NCI-H1105 (cell line): Measurements from ENCODE around the gene CCDC150.
"Not testable (repeated sequence)": the region's sequence is repeated elsewhere in the genome, so short reads cannot be mapped to it uniquely, and the experiment has no call there.

ENCODE experiments used
- DNase-seq: peaks from one replicate; lab custom pipeline; 2025; lab: John Stamatoyannopoulos, UW

CCDC150 gene

DNA sequence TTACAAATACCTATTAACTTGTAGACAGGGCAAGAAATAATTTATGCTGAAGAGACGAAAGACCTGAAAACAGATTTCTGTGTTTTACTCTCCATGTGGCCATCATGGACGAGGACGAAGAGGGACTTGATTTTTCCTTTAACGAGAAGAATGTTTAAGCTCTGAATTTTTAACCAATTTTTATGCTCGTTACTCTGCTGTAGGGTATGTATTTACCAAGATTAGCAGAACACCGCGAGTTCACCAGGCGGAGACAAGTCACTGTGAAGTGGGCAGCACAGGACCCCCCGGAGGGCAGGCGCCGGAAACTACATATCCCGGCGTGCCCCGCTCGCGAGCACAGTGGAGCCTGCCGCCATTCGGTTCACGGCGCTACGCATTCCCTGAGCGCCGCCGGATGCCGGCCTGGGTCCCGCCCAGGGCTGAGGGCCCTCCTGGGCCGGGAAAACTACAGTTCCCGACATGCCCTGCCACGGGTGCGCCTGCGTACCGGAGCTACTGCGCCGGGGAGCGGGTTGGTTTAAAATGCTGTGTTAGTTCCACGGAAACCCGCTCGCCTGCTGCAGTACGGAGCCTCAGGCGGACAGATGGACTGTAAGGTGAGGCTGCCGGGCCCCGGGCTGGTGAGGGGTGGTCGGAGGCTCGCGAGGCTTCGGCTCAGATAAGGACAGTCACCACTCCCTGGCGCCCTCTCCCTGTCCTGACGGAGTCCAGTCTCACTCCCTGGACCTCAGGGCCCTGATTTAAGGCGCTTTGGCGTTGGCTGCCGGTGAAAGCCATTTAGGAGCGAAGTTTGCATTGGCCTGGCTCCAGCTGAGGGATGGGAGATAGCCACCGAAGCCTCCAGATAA lies at the start of gene CCDC150:
Gene CCDC150 (plus strand): TSS at position 536 of the 851 bp plus-strand sequence. CDS start 52 bp downstream, at position 588.
- no peak for DNase-seq

- no peak for DNase-seq
Observed at GRCh38 chr2:196590286-196590685, 49.2 kb upstream of the CCDC150 start.

DNA sequence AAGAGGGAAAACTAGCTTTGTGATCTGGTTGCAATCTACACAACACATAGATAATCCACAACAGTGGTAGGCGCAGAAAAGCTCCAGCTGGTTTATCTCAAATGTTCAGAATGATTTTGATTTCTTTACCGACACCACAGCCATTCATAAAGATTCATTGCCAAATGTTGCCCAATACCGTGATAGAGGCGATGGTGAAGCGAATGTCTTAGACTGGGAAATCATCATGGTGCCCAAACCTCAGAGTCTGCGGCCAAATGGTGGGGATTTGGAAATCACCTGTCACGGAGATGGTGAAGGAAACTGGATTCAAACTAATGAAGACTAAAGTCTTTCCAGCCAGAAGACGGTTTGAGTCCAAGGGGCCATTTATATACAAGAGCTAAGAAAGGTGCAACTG lies 48.5 kb upstream of the CCDC150 start:
- DNase-seq = no peak

GRCh38 chr2:196591621-196592022 lies 47.9 kb upstream of the CCDC150 start:
- peak; percentile 28 for DNase-seq

DNA sequence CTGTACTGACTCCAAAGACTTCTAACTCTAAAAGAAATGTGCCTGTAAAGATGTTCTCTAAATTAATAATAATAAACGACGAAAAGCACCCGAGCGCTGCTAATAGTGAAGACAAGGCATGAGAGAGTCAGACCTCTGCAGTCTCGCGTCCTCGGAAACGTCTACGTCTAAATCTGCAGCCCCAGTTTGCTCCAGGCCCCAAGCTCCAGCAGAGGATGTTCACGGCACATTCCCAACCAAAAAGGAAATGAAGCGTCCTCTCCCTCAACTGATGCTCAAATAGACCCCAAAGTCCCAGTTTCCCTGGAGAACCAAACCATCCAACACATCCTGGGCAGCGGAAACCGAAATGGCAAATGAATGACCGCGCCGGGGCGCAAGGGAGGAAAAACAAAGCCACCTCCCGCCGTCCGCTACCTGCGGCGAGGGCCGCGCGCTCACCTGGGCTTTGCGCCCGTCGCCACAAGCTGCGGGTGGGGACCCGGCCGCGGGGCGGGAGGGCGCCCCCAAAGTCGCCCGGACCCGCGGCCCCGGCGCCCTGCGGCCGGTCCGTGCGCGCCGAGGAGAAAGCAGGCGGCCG lies 47.1 kb upstream of the CCDC150 start:
- DNase-seq = peak; percentile 56

- DNase-seq = peak; percentile 61
Observed at GRCh38 chr2:196592911-196593881, 46.3 kb upstream of the CCDC150 start, which contains the start of gene HECW2. Gene HECW2, minus strand, starts transcription at chr2:196593554.

DNA sequence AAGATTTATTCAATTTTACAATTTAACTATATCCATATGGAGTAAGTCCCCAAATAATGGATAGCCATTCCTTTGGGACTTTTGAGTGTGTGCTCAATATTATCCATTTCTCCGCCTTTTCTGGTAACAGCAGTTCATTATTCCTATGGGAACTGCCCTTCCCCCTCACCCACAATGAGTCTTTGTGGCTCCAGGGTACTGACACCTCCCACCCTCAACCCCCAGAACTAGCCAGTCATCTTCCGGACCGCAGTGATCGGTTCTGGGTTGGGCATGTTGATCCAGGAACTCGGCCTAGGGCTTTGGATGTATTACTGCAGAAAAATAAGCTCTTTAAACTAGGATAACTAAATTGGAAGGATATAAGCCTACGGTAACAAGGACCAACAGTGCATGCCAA lies 45.4 kb upstream of the CCDC150 start:
- DNase-seq = no peak

- DNase-seq = no peak
Observed at GRCh38 chr2:196597531-196597930, 42.0 kb upstream of the CCDC150 start.

- DNase-seq = no peak
Observed at GRCh38 chr2:196598412-196598811, 41.1 kb upstream of the CCDC150 start.

DNA sequence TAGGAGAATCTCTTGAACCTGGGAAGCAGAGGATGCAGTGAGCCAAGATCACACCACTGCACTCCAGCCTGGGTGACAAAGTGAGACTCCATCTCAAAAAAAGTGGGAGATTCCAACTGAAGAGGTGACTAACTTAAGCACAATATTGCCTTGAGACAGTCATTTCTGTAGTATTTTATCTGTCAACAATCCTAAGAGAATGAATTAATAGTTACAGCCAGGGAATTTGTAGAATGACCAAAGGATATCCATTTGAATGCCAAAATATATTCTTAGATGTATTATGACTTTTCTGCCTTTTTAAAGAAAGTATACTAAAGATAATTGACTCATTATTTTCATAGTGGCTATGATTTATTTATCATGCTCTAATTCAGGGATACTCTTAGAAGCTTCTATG lies 40.7 kb upstream of the CCDC150 start:
- DNase-seq = no peak

- no peak for DNase-seq
Observed at GRCh38 chr2:196601430-196602306, 37.8 kb upstream of the CCDC150 start.

GRCh38 chr2:196604196-196604595 lies 35.3 kb upstream of the CCDC150 start:
- no peak for DNase-seq

DNA sequence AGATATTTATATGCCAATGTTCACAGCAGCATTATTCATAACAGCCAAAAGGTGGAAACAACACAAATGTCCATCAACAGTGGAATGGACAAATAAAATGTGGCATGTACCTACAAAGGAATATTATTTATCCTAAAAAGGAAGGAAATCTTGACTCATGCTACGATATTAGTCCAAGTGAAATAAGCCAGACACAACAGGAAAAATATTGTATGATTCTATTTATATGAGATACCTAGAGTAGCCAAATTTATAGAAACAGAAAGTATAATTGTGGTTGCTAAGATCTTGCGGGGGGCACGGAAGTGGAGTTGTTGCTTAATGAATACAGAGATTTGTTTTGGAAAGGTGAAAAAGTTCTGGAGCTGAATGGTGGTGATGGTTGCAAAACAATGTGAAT lies 33.0 kb upstream of the CCDC150 start:
- no peak for DNase-seq

- DNase-seq = no peak
Observed at GRCh38 chr2:196607073-196607472, 32.4 kb upstream of the CCDC150 start.

DNA sequence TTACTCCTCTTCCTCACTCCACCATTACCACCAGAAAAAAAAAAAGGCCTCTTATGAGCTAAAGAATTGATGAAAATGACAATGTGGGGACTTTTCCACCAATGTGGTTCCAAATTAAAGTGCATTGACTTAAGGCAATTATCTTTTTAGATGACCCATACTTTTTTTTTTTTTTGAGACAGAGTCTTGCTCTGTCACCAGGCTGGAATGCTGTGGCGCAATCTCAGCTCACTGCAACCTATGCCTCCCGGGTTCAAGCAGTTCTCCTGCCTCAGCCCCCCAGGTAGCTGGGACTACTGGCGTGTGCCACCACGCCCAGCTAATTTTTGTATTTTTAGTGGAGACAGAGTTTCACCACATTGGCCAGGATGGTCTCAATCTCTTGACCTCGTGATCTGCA lies 31.6 kb upstream of the CCDC150 start:
- DNase-seq = not testable (repeated sequence)

- DNase-seq = no peak
Observed at GRCh38 chr2:196609806-196610205, 29.7 kb upstream of the CCDC150 start.

DNA sequence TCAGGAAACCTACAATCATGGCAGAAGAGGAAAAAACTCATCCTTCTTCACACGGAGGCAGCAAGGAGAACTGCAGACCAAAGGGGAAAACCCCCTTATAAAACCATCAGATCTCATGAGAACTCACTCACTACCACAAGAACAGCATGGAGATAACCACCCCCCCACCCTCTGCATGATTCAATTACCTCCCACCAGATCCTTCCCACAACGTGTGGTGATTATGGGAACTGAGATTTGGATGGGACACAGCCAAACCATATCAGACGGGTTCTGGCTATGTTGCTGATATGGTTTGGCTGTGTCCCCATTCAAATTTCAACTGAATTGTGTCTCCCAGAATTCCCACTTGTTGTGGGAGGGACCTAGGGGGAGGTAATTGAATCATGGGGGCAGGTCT lies 28.7 kb upstream of the CCDC150 start:
- DNase-seq = no peak

DNA sequence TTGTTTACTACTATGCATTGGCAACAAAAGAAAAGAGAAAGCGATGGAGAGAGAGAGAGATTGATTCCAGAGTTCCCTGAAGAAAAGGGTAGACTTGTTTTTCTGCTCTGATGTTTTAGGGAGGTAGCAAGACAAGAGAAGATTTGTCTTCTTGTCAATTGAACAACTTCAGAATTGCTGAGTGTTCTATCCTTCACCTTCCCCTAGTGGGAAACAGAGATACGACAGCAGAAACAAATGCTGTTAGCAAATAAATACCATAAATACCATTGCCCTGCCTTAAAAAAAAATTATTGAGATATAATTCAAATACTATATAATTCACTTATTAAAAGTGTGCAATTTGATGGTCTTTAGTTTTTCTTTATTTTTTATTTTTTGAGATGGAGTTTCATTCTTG lies 26.2 kb upstream of the CCDC150 start:
- no peak for DNase-seq

DNA sequence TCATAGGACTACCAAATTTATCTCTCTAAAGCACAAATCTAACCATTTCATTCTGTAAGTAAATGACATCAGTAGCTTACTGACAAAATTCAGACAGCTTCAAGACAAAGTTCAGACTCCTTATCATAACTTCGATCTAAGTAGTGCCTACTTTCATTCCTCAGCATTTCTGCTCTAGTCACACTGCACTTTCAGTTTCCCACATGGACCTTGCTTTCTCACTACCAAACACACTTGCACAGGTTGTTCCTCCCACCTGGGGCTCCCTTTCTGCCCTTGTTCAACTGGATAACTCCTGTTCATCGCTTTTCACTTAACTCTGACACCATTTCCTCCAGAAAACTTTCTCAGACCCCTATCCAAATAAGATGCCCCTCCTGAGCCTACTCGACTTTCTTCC lies 22.1 kb upstream of the CCDC150 start:
- DNase-seq = no peak

- no peak for DNase-seq
Observed at GRCh38 chr2:196618661-196619060, 20.9 kb upstream of the CCDC150 start.

DNA sequence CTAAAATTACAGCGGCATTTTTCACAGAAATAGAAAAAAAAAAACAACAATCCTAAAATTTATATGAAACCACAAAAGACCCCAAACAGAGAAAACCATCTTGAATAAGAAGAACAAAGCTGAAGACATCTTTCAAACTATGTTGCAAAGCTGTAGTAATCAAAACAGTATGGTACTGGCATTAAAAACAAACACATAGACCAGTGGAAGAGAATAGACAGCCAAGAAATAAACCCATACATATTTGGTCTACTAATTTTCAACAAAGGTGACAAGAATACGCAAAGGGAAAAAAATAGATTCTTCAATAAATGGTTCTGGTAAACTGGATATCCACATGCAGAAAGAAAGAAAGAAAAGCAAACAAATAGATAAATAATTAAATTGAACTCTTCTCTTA lies 9.0 kb upstream of the CCDC150 start:
- no peak for DNase-seq
